OCI-LY7 (cell line): ENCODE results near the gene AGAP9.
"Not testable (repeated sequence)": the region's sequence is repeated elsewhere in the genome, so short reads cannot be mapped to it uniquely, and the experiment has no call there.

Experiments
- CTCF ChIP-seq: fragments of 200-600 bp; sonication (generic); conservative IDR thresholded peaks from 2 replicates; pipeline ENCODE4 v1.5.1; 2014; ENCODE audit warnings: mild to moderate bottlenecking, antibody characterized with exemption, low read length, moderate library complexity, mixed read lengths
- EZH2phosphoT487 ChIP-seq: fragments of 200-600 bp; sonication (generic); IDR thresholded peaks from 2 replicates; pipeline ENCODE4 v1.6.1; 2018; ENCODE audit warnings: low read depth, borderline replicate concordance, mild to moderate bottlenecking, mixed run types, antibody characterized with exemption, low read length, moderate library complexity, mixed read lengths

DNA sequence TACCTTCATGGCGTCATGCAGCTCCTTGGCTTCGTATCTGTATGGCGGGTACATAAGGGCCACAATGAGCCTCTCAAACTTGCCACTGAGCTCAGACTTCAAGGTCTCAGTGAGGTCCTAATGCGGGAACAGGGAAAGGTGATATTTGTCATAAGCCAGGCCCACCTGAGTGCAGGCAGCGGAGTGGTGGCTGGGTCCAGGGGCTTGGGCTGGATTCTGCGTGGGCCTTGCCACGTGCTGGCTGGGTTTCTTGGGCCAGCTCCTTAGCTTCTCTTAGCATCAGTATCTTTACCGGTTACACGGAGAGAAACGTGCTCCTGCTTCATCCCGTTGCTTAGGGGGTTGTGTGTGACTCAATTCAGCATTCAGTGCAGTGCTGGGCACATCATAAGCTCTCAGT lies 46.4 kb downstream of the AGAP9 start:
- not testable (repeated sequence) for TF ChIP-seq CTCF, EZH2phosphoT487
